Measurements from ENCODE around the gene CTU2.

The CTU2 gene

GRCh38 chr16:88747588-88748301 is 41.4 kb downstream of the CTU2 start:
- DNase-seq = no peak

GRCh38 chr16:88748364-88748763 is 42.1 kb downstream of the CTU2 start:
- no peak for DNase-seq

GRCh38 chr16:88749358-88749757 is 43.1 kb downstream of the CTU2 start:
- no peak for DNase-seq

GRCh38 chr16:88750854-88751253 is 44.6 kb downstream of the CTU2 start:
- DNase-seq = no peak

GRCh38 chr16:88752386-88753002 is 46.2 kb downstream of the CTU2 start:
- DNase-seq = no peak

GRCh38 chr16:88753191-88753590 is 46.9 kb downstream of the CTU2 start:
- no peak for DNase-seq

- DNase-seq = no peak
These were observed 47.3 kb downstream of the CTU2 start for GRCh38 chr16:88753602-88754001.

GRCh38 chr16:88754109-88754911 is 48.0 kb downstream of the CTU2 start:
- DNase-seq = no peak

- no peak for DNase-seq
These were observed 48.8 kb downstream of the CTU2 start for GRCh38 chr16:88754912-88755744.

- no peak for DNase-seq
These were observed 49.6 kb downstream of the CTU2 start for GRCh38 chr16:88755745-88756443.

GRCh38 chr16:88758227-88758943 is 52.1 kb downstream of the CTU2 start:
- DNase-seq = no peak

- no peak for DNase-seq
These were observed 52.6 kb downstream of the CTU2 start for GRCh38 chr16:88758944-88759244.

GRCh38 chr16:88759245-88759975 is 53.1 kb downstream of the CTU2 start:
- DNase-seq = no peak

GRCh38 chr16:88759976-88760350 is 53.7 kb downstream of the CTU2 start:
- no peak for DNase-seq

- no peak for DNase-seq
These were observed 54.3 kb downstream of the CTU2 start for GRCh38 chr16:88760424-88761142.

- no peak for DNase-seq
These were observed 54.8 kb downstream of the CTU2 start for GRCh38 chr16:88761143-88761534.

- DNase-seq = no peak
These were observed 55.5 kb downstream of the CTU2 start for GRCh38 chr16:88761830-88762229.

- DNase-seq = no peak
These were observed 56.1 kb downstream of the CTU2 start for GRCh38 chr16:88762258-88762870.

GRCh38 chr16:88762941-88763340 is 56.6 kb downstream of the CTU2 start:
- DNase-seq = no peak

GRCh38 chr16:88763502-88764053 is 57.3 kb downstream of the CTU2 start:
- no peak for DNase-seq

Measured in hippocampal formation (tissue), 2 donors.